GM10248 (cell line): ENCODE results near the gene RNASET2.

Experiments
- CTCF ChIA-PET: fragments of 300-600 bp; sonication (Branson Sonifier 250); formaldehyde crosslinking; extraction: SDS; loops from one replicate; lab custom pipeline; 2021; ENCODE audit warnings: antibody characterized with exemption; lab: Yijun Ruan, JAX
- POLR2A ChIA-PET: fragments of 350-650 bp; sonication (Branson Sonifier 250); formaldehyde crosslinking; extraction: SDS; loops from one replicate; lab custom pipeline; 2020; ENCODE audit warnings: antibody characterized with exemption; lab: Yijun Ruan, JAX
- DNase-seq: peaks from one replicate; pipeline ENCODE4 v3.0.0; 2012; ENCODE audit errors: extremely low spot score
- TF ChIP-seq, protein P1 (sequence below): IDR thresholded peaks from 2 replicates; pipeline ENCODE4 v1.5.1; 2012; ENCODE audit warnings: mild to moderate bottlenecking, low read depth; ENCODE audit errors: extremely low read depth, missing control alignments, control extremely low read depth

RNASET2 gene

DNA sequence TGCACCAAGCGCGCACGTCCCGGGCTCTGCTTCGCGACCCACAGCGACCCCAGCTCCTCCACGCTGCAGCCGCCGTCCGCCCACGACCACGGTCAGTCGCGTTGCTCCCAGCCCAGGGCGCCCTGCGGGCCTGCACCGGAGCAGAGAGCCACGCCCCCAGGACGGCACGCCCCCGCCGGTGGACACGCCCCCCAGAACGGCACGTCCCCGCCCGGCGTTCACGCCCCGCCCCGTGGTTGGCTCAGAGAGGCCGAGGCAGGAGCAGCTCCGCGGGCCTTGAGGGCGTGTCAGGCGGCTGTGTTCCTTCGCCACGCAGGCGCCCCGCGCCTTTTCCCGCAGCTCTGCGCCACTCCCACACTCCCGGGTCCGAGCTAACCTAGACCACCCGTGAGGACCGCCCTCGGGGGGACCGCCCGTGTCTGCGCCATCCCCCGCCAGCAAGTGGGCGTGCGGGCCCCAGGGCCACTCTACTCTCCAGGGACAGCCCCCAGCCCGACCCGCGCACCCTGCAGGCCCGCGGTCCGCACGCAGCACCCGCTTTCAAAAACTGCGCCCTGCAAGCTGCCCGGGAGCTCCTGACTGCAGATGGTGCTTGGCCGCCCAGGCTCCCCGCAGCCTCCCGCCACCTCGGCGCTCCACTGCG is at the start of gene RNASET2:
TSS of gene RNASET2 (minus strand) at position 107 of the 643 bp plus-strand sequence. CDS start 368 bp downstream, outside the sequence.
- DNase-seq = peak; percentile 93
- TF ChIP-seq, protein P1, sequence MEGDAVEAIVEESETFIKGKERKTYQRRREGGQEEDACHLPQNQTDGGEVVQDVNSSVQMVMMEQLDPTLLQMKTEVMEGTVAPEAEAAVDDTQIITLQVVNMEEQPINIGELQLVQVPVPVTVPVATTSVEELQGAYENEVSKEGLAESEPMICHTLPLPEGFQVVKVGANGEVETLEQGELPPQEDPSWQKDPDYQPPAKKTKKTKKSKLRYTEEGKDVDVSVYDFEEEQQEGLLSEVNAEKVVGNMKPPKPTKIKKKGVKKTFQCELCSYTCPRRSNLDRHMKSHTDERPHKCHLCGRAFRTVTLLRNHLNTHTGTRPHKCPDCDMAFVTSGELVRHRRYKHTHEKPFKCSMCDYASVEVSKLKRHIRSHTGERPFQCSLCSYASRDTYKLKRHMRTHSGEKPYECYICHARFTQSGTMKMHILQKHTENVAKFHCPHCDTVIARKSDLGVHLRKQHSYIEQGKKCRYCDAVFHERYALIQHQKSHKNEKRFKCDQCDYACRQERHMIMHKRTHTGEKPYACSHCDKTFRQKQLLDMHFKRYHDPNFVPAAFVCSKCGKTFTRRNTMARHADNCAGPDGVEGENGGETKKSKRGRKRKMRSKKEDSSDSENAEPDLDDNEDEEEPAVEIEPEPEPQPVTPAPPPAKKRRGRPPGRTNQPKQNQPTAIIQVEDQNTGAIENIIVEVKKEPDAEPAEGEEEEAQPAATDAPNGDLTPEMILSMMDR = no peak
- POLR2A ChIA-PET = no interaction called here
- CTCF ChIA-PET = interaction anchor here (0.9 to 16.3 kb wide), 15 partner anchors 13 to 196 kb away, joined by 3 to 132 read pairs (median 3); no protein-coding TSS in a partner anchor

DNA sequence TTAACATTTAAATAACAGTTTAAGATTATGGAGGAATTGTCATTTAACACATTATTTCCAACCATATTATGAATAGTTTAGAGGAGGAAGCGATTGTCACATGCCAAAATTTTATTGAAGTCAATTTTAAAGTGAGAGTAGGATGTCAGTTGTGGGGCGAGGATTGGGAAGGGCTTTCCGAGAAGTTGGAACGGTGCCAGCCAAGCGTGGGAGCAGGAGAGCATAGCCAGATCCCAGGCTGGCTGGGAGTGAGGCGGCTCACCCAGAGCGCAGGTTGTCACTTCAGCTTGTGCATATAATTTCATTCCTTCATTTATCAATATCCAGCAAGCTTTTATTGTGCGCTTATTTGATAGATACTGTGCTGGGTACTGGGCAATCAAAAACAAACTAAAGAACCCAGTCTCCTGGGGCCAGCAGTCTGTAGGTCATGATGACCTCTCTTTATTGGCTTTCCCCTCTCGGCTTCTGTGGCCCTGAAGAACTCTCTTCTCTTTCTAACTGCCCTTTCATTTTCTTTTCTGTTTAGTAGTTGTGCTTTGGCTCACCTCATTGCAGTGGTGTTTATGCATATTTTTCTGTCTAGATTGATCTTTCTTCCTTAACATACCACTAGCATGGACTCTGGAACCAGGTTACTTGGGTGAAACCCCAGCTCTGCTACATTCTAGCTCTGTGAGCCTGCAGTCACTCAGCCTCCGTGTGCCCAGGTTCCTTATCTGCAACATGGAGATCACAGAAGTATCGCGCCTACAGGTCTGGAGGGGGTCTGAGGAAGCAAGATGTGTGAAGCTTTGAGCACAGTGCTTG is 49.2 kb upstream of the RNASET2 start:
- ChIA-PET CTCF (interaction anchor here (0.7 to 4.2 kb wide), 7 partner anchors 16 to 231 kb away, joined by 3 to 15 read pairs (median 5); no protein-coding TSS in a partner anchor), POLR2A (no interaction called here)
- DNase-seq = no peak
- TF ChIP-seq, protein P1 = no peak

DNA sequence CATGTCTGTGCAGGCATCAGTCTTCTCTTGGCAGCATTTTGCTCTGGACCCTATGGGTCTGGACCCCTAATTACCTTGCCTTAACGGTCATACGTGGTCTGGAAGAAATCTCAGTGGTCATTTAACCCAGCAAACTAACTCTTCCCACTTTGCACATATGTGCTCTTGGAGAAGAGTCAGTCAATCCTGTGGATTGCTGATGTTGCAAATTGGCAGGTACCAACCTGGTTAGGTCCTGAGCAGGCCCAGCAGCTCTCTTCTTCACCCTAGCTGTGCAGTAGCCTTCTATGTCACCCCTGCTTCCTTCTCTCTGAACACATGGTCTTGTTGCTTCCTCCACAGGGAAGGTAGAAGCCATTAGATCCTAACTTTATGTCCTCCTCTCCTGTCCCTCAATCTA is 44.4 kb upstream of the RNASET2 start:
- DNase-seq = no peak
- TF ChIP-seq, protein P1 = no peak
- ChIA-PET POLR2A (no interaction called here), CTCF (interaction anchor here (1.0 to 3.9 kb wide), 6 partner anchors 12 to 226 kb away, joined by 3 to 30 read pairs (median 5); partner anchors contain the start of gene CCR6)

DNA sequence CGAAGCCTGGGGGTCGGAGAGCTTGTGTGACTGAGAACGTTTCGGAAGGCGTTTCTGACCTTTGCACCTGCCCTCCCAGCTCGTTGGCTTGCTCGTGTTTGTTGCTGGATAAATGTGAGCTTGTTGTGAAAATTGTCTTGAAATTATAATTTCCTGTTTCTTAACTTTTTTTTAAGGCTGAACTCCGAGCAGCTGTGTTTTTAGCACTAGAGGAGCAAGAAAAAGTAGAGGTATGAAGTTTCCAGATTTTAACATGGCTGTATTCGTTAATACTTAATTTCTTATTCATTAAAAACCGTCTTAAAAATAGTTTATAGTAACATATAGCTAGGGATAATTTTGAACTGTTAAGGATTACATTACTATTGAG is 43.5 kb upstream of the RNASET2 start:
- CTCF ChIA-PET = interaction anchor here (0.9 to 3.9 kb wide), 16 partner anchors 11 to 225 kb away, joined by 3 to 30 read pairs (median 4); partner anchors contain the start of gene CCR6
- DNase-seq = no peak
- TF ChIP-seq, protein P1 = no peak
- POLR2A ChIA-PET = interaction anchor here (0.6 to 1.7 kb wide), 3 partner anchors 10 to 49 kb away, joined by 3 to 7 read pairs (median 5); no protein-coding TSS in a partner anchor

DNA sequence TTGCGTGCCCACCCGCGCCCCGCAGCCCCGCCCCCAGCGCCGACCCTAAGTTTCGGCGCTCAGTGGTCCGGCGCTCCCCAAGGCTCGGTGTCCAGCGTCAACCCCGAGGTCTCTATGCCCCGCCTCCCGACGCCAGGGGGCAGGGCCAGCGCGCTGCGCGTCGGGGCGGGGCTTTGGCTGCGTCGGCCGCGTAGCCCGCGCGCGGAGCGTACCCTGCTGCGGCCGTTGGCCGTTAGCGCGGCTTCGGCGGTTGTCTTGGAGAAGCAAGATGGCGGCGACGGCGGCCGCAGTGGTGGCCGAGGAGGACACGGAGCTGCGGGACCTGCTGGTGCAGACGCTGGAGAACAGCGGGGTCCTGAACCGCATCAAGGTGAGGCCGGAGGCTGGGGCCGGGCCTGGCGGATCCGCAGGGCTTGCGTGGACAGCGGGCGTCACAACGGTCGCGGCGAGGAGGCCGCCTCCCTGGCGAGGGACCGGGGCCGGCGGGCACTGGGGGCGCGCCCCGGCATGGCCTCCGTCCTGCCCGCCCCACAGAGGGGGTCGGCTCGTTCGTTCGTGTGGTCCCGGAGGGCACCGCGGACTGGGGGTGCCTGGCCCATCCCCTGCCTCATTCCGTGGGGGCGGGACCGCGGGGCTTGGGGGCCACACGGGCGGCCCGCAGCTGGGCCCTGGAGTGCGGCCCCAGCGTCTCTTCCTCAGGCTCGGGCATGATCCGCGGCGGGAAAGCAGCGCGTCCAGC is 43.0 kb upstream of the RNASET2 start, which contains the start of gene CEP43:
TSS of gene CEP43 (plus strand) at position 253 of the 739 bp plus-strand sequence. CDS start at position 269, 16 bp downstream.
- ChIA-PET POLR2A (interaction anchor here (0.6 to 1.7 kb wide), 3 partner anchors 10 to 48 kb away, joined by 3 to 7 read pairs (median 5); no protein-coding TSS in a partner anchor), CTCF (interaction anchor here (0.9 to 3.9 kb wide), 17 partner anchors 10 to 225 kb away, joined by 3 to 30 read pairs (median 4); partner anchors contain the start of gene CCR6)
- TF ChIP-seq, protein P1 = no peak
- peak; percentile 98 for DNase-seq
